VCaP (cell line): Measurements from ENCODE around the gene CNTLN.
A peak's percentile ranks its signal among the peaks of the same experiment; 100 is the strongest.

Source experiments
- H3K27ac ChIP-seq: fragments of 450-650 bp; 2 replicates; pipeline ENCODE4 v1.5.1; 2017
- CTCF ChIP-seq: fragments of 450-650 bp; conservative IDR thresholded peaks from 2 replicates; pipeline ENCODE4 v1.5.1; 2017; ENCODE audit warnings: mild to moderate bottlenecking, moderate library complexity

Gene CNTLN

GRCh38 chr9:17140418-17140817 lies 5.6 kb downstream of the CNTLN start:
- TF ChIP-seq CTCF: no peak
- H3K27ac ChIP-seq: no peak overlapping the region

GRCh38 chr9:17148324-17148723 lies 13.5 kb downstream of the CNTLN start:
- no peak for TF ChIP-seq CTCF

GRCh38 chr9:17159469-17159868 lies 24.6 kb downstream of the CNTLN start:
- no peak for TF ChIP-seq CTCF
- no peak overlapping the region for H3K27ac ChIP-seq

More at GRCh38 chr9:17148324-17148723, 13.5 kb downstream of the CNTLN start:
- H3K27ac ChIP-seq: no peak overlapping the region

GRCh38 chr9:17160327-17160726 lies 25.5 kb downstream of the CNTLN start:
- TF ChIP-seq CTCF: no peak
- no peak overlapping the region for H3K27ac ChIP-seq

- TF ChIP-seq CTCF: no peak
- H3K27ac ChIP-seq: no peak overlapping the region
Measured at GRCh38 chr9:17165764-17166163, 30.9 kb downstream of the CNTLN start.

- no peak for TF ChIP-seq CTCF
- H3K27ac ChIP-seq: no peak overlapping the region
Measured at GRCh38 chr9:17166346-17166745, 31.5 kb downstream of the CNTLN start.

GRCh38 chr9:17171309-17172094 lies 36.7 kb downstream of the CNTLN start:
- no peak for TF ChIP-seq CTCF
- no peak overlapping the region for H3K27ac ChIP-seq

- peak overlapping the region; percentile 71 for H3K27ac ChIP-seq
Measured at GRCh38 chr9:17177496-17177895, 42.7 kb downstream of the CNTLN start.
